SW 1271 (cell line): Measurements from ENCODE around the gene CADM4.
A peak's percentile ranks its signal among the peaks of the same experiment; 100 is the strongest.
"Not testable (repeated sequence)": the region's sequence is repeated elsewhere in the genome, so short reads cannot be mapped to it uniquely, and the experiment has no call there.

Source experiments
- DNase-seq, 2 experiments: peaks; one replicate each; lab custom pipeline; 2025; lab: John Stamatoyannopoulos, UW

The CADM4 gene

DNA sequence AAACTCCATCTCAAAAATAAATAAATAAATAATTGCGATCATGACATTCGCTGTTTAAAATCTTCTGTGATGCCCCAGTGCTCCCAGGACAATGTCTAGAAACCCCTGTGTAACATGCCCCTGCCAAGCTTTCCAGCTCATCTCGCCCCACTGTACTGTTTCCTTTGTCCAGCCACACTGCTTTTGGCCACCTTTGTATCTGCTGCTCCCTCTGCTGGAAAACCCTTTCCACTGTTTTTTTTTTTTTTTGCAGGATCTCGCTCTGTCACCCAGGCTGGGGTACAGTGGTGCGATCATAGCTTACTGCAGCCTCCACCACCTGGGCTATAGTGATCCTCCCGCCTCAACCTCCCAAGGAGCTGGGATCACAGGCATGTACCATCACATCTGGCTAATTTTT lies 22.8 kb upstream of the CADM4 start:
- no peak for DNase-seq

DNA sequence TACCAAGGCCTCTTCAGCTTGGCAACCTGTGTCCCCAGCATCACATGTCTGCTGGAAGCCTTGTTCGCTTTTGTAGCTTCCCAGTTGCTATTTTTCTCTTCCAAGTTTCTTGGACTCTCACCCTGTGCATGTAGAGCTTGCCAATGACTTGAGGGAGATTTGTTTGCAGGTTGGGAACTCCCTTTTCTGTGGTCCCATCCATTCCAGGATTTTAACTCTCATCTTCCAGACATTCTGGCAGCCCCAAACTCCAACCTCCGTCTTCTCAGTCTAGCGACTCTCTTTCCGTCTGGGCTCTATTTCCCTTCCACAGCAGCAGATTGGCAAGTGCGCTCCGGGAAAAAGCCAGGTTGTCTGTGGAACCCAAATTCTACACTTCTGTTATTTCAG lies 21.3 kb upstream of the CADM4 start:
- DNase-seq, result no peak

DNA sequence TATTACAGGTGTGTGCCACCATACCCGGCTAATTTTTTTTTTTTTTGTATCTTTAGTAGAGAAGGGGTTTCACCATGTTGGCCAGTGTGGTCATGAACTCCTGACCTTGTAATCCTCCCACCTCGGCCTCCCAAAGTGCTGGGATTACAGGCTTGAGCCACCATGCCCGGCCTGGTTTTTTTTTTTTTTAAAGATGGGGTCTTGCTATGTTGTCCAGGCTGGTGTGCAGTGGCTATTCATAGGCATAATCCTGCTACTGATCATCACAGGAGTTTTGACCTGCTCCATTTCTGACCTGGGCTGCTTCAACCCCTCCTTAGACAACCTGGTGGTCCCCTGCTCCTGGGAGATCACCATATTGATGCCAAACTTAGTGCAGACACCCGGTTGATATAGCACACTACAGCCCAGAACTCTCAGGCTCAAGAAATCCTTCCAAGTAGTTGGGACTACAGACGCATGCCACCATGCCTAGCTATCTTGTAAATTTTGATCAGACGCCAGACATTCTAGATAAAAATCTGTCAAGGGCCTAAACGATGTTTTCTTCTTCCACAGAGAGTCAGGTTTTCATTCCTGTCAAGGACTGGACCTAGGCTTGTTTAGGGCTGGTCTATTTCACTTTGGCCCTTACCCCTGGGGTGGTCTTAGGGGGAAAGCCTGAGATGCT lies 20.8 kb upstream of the CADM4 start:
- DNase-seq, result no peak

DNA sequence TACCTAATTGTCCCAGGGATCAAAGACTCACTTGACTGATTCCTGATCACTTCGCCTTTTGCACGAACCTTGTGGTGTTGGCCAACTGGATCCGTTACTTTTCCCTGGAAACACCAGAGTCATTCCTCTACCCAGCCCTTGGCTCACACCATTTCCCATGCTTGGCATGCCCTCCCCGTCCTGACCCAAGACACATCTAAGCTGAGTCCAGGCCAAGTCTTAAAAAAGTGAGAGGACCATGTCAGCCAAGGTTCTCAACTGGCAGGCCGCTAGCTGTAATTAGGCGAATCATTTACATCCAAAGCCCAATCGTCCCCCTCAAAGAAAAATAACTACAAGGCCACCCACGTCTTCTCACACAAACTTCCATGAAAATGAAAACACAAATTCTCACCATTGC lies 18.8 kb upstream of the CADM4 start:
- DNase-seq, result no peak

DNA sequence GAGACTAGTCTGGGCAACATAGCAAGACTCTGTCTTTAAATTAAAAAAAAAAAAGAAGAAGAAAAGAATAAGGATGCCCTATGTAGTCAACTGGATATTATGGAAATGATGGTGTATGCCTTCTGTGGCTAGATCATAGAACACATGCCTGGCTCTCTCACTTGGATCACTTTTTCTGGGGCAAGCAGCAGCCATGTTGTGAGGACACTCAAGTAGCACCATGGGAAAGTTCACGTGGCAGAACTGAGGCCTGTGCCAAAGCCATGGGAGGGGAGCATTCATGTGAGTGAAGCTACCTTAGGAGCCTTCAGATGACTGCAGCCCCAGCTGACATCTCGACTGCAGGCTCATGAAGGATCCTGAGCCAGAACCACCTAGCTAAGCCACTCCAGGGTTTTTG lies 18.4 kb upstream of the CADM4 start:
- DNase-seq, result no peak

DNA sequence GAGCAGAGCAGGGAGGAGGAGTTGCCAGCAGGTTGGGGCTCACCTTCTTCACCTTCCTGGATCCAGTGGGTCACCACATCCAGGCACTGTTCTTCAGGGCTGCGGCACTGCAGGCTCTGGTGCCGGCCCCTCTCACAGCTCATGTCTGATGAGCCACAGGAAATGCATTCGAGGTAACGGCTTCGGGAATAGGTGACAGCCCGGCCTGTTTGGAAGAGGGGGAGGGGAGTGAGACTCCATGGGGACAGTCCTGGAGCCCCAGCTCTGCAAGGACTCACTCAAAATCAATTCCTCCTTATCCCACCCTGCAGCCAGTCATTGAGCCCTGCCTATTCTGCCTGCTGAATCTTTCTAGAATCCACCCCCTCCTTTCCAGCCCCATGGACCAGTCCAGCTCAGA lies 16.8 kb upstream of the CADM4 start:
- no peak for DNase-seq

DNA sequence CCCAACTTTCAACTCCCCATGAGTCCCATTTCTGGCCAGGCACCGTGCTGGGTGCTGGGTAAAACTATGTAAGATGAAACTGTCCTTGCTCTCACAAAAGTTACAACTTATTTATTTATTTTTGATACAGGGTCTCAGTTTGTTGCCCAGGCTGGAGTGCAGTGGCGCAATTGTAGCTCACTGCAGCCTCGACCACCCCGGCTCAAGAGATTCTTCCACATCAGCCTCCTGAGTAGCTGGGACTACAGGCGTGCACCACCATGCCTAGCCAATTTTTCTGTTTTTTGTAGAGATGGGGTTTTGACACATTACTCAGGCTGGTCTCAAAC lies 12.9 kb upstream of the CADM4 start:
- no peak for DNase-seq

DNA sequence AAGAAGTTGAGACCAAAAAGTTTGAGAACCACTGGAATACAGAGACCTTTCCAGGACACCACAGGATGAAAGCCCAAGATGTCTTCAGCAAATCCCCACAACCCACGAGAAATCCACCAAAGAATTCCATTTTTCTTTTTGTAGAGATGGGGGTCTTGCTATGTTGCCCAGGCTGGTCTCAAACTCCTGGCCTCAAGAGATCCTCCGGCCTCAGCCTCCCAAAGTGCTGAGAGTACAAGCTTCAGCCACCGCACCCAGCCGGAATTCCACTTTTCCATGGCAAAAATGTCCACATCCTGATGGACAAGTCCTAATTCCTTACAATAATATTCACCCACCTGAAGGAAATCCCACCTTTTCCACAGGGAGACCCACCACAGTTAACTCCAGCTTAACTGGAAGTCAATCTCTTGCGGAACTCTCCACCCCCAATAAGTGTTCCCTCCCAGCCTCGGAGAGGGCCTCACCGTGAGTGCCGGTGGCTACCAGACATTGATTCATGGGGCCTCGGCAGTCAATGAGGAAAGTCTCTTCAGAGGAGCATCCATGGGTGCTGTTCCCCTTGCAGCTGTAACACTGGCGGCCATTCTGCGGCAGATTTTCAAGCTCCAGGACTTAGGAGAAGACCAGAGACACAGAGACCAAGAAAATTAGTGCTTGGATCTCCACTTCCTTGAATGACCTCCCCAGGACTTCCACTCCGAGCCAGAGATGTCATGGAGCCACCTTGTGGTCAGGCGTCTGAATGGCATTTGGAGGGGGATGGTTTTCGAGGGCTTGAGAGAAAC lies 12.3 kb upstream of the CADM4 start:
- peak in 1 of 2 experiments; percentile 38 for DNase-seq

DNA sequence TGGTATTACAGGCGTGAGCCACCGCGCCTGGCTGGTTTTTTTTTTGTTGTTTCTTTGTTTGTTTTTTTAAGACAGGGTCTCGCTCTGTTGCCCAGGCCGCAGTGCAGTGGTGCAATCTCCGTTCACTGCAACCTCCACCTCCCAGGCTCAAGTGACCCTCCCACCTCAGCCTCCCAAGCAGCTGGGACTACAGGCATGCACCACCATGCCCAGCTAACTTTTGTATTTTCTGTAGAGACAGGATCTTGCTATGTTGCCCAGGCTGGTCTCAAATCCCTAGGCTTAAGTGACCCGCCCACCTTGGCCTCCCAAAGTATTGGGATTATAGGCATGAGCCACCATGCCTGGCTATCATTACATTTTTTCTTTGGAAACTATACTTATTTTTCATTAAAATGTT lies 10.6 kb upstream of the CADM4 start:
- DNase-seq, result not testable (repeated sequence)

DNA sequence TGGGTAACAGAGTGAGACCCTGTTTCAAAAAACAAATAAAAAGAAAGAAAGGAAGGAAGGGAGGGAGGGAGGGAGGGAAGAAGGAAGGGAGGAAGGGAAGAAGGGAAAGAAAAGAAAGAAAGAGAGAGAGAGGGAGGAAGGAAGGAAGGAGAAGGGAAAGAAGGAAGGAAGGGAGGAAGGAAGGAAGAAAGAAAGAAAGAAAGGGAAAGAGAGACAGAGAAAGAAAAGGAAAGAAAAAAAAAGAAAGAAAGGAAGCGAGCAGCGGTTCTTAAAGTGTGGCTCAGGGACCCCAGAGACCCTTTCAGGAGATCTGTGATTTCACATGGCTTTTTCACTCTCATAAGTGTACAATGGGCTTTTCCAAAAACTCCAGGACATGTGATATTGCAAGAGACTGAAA lies 9.9 kb upstream of the CADM4 start:
- no peak for DNase-seq

DNA sequence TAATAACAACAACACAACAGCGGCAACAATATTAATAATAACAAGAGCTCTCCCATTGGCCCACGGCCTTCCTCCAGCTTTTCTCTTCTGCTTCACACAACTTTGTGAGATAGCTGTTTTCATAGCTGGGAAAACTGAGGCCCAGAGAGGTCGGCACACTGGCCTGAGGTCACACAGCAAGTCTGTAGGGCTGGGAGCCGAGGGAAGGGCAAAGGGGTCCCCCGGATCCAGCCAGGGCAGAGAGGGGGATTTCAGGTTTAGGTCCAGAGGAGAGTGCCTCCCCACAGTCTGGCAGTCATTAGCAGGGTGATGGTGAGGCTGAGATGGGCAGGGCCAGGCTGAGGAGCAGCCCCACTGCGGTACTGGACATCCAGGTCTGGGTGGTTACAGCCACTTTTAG lies 9.0 kb upstream of the CADM4 start:
- no peak for DNase-seq

DNA sequence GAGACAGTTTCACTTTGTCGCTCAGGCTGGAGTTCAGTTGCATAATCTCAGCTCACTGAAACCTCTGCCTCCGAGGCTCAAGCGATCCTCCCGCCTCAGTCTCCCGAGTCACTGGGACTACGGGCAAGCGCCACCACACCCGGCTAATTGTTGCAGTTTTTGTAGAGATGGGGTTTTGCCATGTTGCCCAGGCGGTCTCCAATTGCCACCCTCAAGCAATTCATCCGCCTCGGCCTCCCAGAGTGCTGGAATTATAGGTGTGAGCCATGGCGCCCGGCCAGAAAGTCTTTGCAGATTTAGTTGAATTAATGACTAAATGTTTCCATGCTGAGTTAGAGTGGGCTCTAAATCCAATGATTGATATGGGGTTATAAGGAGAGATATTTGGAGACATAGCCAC lies 4.5 kb upstream of the CADM4 start:
- no peak for DNase-seq

DNA sequence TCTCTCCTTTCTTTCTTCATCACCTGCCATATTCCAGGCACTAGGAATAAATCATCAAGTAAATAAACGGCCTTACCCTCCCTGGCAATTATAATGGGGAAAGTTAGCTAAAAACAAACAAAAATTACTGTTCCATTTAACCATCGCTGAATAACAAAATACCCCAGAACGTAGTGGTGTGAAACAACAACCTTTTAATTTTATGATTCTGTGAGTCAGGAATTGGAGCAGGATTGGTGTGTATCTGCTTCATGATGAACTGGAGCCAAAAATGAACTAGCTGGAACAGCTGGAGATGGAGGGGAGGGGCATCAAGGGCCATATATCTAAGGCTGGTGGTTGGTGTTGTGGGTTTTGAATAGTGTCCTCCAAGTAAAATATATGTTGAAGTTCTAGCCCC lies 3.7 kb upstream of the CADM4 start:
- DNase-seq, result no peak

DNA sequence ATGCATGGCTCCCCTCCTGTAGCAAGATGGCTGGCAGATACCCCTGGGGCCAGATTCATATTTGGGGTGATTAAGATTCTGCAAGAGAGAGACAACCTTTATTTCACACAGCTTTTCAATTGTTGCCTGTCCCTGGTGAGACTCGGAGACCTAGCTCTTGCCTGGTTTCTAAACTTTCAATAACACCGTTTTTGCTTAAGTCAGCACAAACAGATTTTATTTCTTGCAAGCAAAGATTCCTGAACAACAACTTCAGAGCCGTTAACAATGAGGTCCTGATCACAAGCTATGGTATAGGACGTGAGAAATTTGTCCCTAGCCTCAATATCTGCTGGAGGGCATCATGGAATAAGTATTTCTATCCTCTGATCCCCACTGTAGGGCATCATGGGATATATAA lies 2.9 kb upstream of the CADM4 start:
- DNase-seq, result no peak

DNA sequence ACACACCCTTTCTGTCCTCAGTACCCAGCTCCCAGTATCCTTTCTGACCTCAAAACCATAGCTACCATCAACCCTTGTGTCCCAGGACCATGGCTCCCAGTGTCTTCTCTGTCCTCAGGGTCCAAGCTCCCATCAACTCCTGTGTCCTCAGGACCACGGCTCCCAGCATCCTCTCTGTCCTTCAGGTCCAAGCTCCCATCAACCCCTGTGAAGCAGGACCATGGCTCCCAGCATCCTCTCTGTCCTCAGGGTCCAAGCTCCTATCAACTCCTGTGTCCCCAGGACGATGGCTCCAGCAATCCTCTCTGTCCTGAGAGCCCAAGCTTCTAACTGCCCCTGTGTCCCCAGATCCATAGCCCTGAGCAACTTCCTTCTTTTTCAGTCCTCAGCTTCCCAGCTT lies 1.7 kb upstream of the CADM4 start:
- peak in 1 of 2 experiments; percentile 10 for DNase-seq

DNA sequence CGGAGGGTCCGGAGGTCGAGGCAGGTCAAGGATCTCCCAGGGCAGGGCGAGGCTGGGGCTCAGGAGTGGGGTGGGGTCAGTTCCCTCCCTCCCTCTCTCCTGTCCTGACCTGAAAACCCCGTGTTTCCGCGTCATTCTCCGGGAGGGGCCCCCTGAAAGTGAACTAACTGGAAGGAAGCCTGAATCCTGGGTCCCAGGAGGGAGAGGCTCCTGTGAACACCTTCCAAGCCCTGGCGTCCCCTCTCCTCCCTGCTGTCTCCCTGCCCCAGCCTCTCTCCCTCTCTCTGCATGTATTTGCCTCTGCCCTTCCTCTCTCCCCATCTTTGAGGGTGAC lies 741 bp upstream of the CADM4 start:
- DNase-seq, result no peak

DNA sequence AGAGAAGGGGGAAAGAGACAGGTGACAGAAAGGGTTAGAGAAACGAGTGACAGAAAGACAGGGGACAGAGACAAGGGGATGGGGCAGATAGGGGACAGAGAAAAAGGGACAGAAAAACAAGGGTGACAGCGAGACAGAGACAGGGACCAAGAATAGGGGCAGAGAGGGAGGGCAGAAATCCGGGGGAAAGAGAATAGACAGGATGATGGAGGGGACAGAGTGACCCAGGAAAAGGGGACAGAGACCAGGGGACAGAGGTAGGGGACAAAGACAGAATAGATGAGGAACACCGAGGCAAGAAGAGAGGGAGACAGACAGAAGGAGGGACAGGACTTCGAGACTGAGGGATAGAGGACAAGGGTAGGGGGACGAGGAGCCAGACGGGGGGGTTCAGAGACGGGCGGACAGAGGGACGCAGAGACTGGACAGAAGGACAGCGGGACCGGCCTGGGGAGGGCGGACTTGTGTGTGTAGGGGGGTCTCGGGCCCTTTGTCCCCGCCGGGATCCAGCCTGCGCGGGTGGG lies 593 bp downstream of the CADM4 start:
- DNase-seq, result no peak

DNA sequence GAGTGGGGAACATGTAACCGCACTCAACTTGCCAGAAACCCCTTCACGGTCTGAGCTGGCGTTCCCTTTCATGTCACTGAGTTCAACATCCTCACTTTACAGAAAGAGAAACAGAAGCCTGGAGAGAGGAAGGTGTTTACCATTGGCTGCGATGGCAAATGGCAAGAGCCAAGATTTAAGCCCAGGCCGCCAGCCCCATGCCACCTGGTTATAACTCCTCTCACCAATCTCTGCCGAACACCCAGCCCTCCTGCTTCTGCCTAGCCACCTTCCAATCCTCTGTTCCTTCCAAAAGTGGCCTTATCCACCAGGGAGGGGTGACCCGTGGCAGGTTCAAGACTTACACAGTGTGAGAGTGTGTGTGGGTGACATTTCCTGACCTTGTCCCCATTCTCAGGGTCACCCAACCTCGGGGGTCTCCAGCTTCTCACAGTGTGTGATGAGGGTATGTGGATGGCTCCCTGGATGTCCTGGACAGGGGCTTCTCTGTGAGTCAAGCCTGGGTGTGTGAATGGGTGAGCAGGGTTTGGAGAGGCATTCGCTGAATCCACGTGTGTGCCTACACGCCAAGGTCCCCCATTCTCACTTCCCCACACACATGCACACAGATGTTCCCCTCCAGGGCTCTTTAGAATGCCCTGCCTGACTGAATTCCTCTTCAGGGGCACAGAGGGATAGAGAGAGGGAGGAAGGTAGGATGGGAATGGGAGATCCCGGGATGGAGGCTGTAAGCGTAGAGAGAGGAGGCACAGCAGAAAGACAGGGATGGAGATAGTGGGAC lies 1.2 kb downstream of the CADM4 start:
- no peak for DNase-seq

DNA sequence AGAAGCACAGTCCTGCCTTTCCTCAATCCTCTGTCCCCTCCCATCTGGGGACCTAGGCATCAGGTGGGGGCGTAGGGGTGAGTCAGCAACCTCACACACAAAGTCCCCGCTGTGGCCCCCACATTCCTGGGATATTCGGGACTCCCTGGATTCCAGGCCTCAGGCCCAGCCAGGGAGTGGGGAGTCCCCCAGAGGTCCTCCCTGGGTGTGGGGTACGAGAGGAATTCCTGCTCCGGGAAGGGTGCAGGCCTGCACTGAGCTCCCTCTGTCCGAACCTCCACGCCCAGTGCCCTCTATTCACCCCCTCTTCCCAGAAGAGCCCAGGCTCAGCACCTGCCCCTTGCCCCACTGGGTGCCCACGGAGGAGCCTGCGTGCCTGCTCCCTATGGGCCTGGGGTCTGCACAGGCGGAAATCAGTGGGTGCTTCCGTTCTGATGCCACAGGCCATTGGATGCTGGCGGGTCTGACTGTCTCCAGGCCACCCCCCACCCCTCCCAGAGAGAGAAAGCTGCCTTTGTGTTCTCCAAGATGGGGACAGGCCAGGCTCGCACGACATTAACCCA lies 3.4 kb downstream of the CADM4 start:
- no peak for DNase-seq

DNA sequence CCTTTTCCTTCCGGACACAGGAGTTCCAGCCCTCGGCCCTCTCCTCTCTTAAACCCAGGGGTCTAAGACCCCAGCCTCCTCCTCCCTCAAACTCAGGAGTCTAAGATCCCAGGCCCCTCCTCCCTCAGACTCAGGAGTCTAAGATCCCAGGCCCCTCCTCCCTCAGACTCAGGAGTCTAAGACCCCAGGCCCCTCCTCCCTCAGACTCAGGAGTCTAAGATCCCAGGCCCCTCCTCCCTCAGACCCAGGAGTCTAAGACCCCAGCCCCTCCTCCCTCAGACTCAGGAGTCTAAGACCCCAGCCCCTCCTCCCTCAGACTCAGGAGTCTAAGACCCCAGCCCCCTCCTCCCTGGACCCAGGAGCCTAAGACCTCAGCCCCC lies 4.1 kb downstream of the CADM4 start:
- DNase-seq, result not testable (repeated sequence)

DNA sequence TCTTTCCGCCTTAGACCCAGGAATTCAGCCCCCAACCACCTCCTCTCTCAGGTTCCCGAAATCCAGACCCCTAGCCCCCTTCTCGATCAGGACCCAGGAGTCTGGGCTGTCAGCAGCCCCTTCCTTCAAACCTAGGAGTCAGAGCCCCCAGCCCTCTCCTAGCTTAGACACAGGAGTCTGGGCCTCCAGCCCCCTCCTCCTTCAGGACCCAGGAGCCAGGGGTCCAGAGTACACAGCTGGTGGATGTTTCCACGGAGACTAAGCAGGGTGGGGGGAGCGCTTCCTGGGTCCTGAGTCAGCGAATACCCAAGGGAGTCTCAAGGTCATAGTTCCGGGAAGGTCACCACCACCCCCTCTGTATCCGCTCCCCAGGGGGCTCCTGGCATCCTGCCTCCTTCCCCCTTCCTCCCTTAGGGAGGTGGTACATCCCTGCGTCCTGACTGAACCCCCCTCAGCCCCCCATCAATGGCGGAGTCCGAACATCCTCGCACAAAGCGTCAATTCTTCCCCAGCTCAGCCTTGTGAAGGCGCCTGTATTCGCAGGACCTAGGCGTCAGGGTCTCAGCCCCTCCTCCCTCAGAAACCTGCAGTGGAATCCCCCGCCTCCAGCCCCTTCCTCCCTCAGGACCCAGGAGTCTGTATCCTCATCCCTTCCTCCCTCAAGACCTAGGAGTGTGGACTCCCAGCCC lies 4.6 kb downstream of the CADM4 start:
- DNase-seq, result no peak

DNA sequence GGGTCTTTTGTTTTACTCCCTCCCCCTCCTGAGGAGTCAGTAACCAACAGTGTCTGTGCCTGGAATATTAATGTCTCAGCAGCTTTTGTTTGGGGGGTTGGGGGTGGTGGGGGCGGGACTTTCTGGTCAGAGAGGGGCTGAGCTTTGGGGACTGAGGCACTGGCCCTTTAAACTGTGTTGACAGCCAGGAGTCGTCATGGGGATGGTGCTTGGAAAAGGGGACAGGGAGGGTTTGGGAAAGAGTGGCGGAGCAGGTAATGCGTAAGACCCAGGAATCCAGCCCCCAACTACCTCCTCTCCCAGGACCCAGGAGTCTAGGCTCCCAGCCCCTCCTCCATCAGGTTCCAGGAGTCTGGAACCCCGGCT lies 5.2 kb downstream of the CADM4 start:
- no peak for DNase-seq
